GM18951 (cell line): ENCODE results near the gene CDC42EP1.

Source experiments
- POLR2A ChIP-seq: IDR thresholded peaks from 4 replicates; pipeline ENCODE4 v1.6.1; 2011; ENCODE audit warnings: mild to moderate bottlenecking; ENCODE audit not compliant: insufficient read length, insufficient read depth; ENCODE audit errors: extremely low read depth
- in situ Hi-C: fragments of 300-500 bp; cut with MboI; formaldehyde crosslinking; loops from one replicate; pipeline ENCODE4 v1.12.0; 2022; ENCODE audit warnings: low sequenced_read_pairs, mixed read lengths, inconsistent platforms; ENCODE audit not compliant: unreplicated experiment

Gene CDC42EP1

DNA sequence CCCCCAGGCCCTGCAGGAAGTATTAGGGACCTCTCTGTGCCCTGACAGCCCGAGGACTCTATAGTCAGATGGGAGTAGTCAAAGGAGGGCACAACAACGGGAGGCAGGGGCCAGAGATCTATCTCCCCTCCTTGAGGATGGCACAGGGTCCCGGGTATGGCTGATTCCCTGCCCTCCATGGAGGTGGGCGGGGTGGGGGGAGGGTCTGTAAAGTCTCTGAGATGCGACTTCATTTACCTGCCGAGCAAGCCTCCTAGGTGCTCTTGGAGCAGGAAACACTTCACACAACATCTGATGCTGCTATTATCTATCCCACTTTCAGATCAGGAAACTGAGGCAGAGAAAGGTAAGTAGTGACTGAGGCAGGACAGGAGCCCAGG, 769 bp upstream of the CDC42EP1 start:
- TF ChIP-seq POLR2A: no peak
- in situ Hi-C loops: no loop called here

DNA sequence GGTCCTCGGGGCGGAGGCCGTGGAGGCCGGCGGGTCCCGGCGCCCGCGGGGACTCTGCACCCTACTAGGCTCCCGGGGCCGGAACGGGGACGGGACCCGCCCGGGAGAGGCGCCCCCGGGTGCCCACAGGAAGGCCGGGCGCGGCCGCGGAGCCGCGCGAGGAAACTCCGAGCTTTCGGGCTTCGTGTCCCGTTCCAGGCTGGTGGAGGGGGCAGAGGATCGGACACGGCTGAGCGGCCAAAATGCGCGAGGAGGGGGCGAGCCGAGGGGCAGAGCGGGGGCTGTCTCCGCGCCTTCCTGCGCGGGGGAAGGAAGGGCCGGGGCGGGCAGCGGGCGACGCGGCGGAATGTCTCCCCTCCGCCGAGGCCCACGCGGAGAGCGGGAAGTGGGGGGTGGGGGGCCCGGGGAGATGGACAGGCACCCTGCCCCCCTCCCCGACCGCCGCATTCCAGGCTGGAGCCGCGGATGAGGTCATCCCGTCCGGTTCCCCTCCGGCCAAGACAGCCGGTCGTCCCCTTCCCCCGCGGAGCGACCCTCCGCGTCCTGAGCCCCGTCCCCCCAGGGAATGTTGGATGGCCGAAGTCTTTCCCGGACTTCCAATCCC, 430 bp downstream of the CDC42EP1 start:
- in situ Hi-C loops: no loop called here
- TF ChIP-seq POLR2A: no peak

DNA sequence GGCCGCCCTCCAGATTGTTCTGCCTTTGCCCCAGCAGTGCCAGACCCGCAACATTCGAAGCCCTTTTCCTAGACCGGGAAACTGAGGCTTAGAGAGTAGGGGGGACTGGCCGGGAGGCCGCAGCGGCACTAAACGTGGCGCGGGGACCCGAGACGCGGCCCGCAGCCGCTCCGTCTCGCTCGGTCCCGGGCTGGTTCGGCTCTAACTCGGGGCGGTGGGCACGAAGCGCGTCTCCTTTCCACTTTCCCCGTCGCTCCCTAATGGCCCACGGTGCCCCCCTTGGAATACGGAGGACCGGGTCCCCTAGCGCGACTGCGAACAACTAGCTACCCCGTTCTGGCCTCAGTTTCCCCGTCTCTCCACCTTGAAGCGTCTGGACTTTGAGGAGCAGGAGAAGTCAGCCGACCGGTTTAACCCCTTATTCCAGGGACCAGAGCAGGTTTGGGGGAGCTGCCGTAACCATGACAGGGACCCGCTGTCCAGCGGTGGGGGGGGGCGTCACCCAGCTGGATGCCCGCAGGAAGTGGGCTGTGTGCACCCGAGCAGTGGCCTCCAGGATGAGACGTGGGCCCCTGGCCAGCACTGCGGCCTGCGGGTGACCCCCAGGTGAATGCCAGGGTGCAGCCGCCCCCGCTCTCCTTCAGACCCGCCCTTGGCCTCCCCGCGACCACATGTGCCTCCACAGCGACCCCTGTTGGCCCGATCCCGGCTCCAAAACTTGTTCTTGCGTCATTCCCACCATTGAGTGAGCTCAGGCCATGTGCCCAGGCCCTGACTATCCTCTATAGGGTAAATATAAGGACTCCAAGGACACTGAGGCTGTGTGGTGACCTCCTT, 1.1 kb downstream of the CDC42EP1 start:
- in situ Hi-C loops: no loop called here
- TF ChIP-seq POLR2A: no peak

DNA sequence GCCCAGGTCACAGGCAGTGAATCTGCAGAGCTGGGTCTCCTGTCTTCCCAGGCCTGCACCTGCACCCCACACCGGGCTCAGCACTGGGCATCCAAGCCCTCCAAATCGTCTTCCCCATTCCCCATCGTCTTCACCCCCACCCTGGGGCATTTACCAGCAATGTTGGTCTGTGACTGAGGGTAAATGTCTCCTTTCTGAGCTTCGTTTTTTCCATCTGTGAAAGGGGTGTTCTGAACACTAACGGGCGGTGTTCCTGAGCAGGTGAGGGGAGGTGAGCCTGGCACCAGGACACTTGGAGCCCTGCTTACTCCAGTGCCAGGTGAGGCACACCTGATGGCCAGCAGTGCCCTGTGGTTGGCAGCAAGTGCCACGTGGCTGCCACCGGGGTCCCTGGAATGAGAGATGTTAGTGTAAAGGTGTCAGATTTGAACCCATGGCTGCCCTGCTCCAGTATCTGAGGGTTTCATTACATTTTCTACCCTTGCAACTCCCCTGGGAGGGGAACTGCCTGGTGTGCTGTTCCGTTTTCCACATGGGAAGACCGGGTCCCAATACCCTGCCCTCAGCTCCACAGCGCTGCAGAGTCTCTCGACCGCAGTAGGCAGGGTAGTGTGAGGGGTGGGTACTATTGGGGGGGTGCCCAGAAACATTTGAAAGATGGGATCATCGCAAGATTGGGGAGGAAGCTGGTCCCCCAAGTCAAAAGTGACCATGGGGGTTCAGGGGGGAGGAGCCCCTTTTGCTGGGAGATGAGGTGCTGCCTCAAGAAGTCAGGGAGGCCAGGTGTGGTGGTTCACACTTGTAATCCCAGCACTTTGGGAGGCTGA, 2.0 kb downstream of the CDC42EP1 start:
- no peak for TF ChIP-seq POLR2A
- in situ Hi-C loops: no loop called here

DNA sequence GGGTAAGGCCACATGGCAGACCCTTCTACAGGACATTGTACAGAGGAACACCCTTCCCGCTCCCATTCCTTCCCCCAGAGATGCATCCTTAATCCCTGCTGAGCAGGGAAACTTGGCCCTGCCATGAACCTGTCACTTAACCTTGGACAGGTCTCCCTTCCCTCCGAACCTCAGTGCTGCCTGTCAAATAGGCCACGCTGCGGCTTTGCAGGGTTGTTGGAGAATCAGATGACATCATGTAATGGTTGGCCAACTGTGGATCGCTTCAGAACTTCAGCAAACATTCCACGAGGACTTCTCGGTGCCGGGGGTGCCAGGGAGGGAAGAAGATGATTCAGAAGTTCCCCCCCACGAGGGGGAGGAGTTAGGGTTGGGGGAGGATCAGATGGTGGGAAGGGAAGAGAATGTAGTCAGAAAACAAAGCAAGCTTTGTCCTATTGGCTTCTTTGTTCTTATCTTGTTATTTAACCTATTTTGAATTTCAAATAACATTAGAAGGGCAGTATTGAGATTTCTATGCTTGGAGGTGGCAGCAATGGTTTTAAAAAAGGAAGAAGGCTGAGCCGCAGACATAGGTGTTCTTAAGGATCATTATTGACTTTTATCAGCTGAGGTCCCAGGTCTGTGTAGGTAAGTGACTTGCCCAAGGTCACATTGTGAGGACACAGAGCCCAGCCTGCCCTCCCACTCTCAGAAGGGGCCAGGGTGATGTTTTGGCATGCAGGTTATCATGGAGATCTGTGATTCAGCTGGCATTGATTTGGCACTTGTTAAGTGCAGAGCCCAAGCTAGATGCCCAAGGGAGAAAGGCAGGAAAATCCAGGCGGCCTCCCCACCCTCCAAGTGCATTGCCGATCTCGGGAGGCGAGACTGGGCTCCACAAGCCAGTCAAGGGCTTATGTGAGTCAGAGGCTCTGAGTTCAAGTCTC, 3.1 kb downstream of the CDC42EP1 start:
- TF ChIP-seq POLR2A: no peak
- in situ Hi-C loops: no loop called here

DNA sequence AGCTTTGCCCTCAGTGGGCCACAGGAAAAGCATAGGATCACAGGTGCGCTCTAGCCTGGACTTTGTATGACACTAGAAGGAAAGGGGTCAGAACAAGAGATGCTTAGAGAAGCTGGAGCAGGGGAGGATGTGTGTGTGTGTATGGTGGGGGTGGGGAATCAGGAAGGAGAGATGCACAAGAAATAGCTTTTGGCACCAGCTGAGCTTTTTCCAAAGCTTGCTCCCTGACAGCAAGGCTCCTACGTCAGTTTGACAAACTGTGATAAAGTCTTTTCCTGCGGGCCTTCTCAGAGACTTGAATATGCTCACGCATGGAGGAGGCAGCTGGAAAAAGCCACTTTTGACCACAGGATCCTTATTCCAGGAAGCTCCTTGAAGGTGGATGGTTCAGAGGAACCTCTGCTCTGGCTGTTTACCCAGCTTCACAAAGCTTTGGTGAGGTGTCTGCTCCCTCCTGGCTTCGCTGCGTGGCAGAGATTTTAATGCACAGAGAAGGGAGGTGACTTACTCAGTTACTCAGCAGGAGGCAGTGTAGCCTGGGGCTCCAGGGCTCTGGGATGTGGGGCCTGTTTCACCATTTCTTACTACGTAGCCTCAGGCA, 3.9 kb downstream of the CDC42EP1 start:
- TF ChIP-seq POLR2A: no peak
- in situ Hi-C loops: no loop called here

DNA sequence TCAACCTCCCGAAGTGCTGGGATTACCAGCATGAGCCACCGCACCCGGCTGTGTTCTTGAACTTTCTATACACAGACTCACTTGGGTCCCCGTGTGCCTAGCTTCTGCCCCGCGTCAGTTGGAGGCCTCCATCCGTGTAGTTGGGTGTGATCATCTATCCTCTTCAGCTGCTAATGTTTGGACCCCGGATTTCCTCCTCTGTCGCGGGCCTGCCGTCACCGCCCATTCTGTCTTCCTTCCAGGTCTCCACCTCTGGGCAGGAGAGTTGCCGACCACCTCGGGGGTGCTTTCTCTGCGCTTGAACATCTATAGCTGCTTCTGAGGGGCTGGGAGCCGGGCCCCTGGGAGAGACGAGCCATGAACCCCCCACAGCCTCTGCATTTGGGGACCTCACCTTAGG, 5.5 kb downstream of the CDC42EP1 start:
- in situ Hi-C loops: no loop called here
- TF ChIP-seq POLR2A: no peak

DNA sequence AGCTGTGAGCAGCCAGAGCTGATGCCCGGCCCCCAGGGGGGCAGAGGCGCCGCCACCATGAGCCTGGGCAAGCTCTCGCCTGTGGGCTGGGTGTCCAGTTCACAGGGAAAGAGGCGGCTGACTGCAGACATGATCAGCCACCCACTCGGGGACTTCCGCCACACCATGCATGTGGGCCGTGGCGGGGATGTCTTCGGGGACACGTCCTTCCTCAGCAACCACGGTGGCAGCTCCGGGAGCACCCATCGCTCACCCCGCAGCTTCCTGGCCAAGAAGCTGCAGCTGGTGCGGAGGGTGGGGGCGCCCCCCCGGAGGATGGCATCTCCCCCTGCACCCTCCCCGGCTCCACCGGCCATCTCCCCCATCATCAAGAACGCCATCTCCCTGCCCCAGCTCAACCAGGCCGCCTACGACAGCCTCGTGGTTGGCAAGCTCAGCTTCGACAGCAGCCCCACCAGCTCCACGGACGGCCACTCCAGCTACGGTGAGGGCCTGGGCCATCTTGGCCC, 6.1 kb downstream of the CDC42EP1 start:
- no peak for TF ChIP-seq POLR2A
- in situ Hi-C loops: no loop called here

DNA sequence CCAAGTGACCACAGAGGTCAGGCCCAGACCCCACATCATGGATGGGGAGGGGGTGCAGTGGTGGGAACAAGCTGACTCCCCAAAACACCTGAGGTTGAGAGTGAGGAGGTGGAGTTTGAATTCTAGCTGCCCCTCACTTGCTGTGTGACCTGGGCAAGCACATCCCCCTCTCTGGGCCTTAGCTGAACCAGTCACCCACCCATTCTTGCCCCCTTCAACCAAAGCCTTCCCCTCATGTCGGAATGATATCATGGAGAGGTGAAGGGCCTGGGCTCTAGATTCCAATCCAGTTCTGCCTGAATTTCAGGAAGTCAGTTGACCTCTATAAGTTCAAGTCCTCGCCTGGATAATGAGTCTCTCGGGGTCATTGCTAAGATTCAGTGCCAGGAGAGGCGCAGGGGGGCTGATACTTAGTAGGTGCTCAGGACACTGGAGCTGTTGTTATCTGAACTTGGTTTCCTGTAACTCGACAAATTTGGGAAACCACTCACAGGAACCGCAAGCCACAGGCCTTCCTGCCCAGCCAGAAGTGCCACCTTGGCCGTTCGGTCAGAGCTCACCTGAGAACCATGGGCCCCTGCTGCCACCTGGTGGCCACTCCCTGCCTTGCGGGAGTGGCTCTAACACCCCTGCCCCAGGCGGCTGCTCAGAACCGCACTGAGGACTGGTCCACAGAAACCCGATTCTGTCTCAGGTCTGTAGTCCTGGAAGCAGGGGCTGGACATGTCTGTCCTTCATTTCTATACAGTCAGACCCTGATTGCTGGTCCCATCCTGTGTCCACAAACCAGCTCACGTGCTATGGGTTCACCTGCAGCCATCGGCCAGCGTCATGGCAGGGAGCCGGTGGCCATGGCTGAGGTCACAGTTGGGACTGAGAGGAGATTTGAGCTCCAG, 6.9 kb downstream of the CDC42EP1 start:
- in situ Hi-C loops: no loop called here
- TF ChIP-seq POLR2A: no peak

DNA sequence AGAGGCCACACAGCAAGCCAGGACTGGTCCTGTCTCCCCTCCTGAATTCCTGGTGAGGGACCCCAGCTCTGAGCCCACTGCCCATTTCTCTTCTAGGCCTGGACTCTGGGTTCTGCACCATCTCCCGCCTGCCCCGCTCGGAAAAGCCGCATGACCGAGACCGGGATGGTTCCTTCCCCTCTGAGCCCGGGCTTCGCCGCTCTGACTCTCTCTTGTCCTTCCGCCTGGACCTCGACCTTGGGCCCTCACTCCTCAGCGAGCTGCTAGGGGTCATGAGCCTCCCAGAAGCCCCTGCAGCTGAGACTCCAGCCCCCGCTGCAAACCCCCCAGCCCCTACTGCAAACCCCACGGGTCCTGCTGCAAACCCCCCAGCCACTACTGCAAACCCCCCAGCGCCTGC, 7.7 kb downstream of the CDC42EP1 start:
- no peak for TF ChIP-seq POLR2A
- in situ Hi-C loops: no loop called here

DNA sequence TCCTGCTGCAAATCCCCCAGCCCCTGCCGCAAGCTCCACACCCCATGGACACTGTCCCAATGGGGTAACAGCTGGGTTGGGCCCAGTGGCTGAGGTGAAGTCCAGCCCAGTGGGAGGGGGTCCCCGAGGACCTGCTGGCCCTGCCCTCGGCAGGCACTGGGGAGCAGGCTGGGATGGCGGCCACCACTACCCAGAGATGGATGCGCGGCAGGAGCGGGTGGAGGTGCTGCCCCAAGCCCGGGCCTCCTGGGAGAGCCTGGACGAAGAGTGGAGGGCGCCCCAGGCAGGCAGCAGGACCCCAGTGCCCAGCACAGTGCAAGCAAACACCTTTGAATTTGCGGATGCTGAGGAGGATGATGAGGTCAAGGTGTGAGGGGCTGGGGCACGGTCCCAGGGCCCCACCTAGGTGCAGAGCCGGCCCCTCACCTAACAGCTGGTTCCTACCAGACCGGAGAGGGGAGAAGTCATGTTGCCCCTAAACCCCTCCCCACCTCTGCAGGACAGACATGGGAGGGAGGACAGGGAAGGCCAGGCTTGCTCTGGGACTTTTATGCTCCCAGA, 8.2 kb downstream of the CDC42EP1 start:
- TF ChIP-seq POLR2A: no peak
- in situ Hi-C loops: no loop called here
